Adrenal gland (tissue), 12 donors: ENCODE measurements around the gene MPC1L. TPM values are rescaled to one million over a fixed set of nuclear protein-coding genes. Genes with fewer than 3 reads are reported as not detected.

Experiments used
- polyA plus RNA-seq, 3 donors: library from polyadenylated mRNA; stranded (reverse); fragments of 200-250 nt in 2 of 3; fragments of 350-450 nt in 1 of 3; fragmentation: Illumina TruSeq in 1 of 3; extraction: RNeasy Lipid Tissue Mini Kit (QIAGEN cat#74804) in 1 of 3; gene quantifications; one replicate each; pipeline ENCODE4 v1.2.3, GENCODE V29; 2013 to 2014
- total RNA-seq, 9 donors: library from RNA; depleted of rRNA in 4 of 9; stranded (reverse); fragments of >200 nt in 4 of 9; fragments of 120-200 nt in 1 of 9; fragmentation: NEBNext Ultra II Directional in 1 of 9; extraction: Animal tissue kit (Norgen Biotek cat#: 25700) in 1 of 9; gene quantifications; one replicate each; pipeline versions ENCODE4 v1.1.0 to v1.2.4, GENCODE V29; 2013 to 2023
- donor health status: healthy with polysubstance abuse.
- donor health status: Bipolar disorder and iron deficiency.
- donor health status: DM: yes; HTN: yes; CAD: no.
- donor health status: DM: no; HTN: no; CAD: no.
- donor health status: DM: no; HTN: no; CAD: no.
- donor health status: DM: yes; HTN: yes; CAD: no.

MPC1L gene
- total and polyA plus RNA-seq, 12 donors, result not detected

Other genes with a start within 250 kb of the MPC1L start
- 100 to 1,000 TPM; 109 to 159 (median 142) TPM for gene ATP6AP2, start 42.5 kb upstream of the MPC1L start, total RNA-seq
- 100 to 1,000 TPM in 1 of 3 donors, 10 to 100 TPM in 2; 32.3 to 164 (median 43.1) TPM for gene ATP6AP2, start 42.5 kb upstream of the MPC1L start, polyA plus RNA-seq
- 10 to 100 TPM; 14.5 to 23.8 (median 19.5) TPM for gene CXorf38, start 24.1 kb downstream of the MPC1L start, total RNA-seq
- gene CXorf38, start 24.1 kb downstream of the MPC1L start, polyA plus RNA-seq, result 10 to 100 TPM in 1 of 3 donors, 1 to 10 TPM in 2; 6.6 to 14.4 (median 8.2) TPM
- 10 to 100 TPM; 14.6 to 56.3 (median 31.7) TPM for gene MED14, start 112.1 kb downstream of the MPC1L start, total RNA-seq
- gene MED14, start 112.1 kb downstream of the MPC1L start, polyA plus RNA-seq, result 10 to 100 TPM; 10.4 to 27.1 (median 12.0) TPM